Measurements from ENCODE around the gene PARD3B.
A peak's percentile ranks its signal among the peaks of the same experiment; 100 is the strongest.

Gene PARD3B

DNA sequence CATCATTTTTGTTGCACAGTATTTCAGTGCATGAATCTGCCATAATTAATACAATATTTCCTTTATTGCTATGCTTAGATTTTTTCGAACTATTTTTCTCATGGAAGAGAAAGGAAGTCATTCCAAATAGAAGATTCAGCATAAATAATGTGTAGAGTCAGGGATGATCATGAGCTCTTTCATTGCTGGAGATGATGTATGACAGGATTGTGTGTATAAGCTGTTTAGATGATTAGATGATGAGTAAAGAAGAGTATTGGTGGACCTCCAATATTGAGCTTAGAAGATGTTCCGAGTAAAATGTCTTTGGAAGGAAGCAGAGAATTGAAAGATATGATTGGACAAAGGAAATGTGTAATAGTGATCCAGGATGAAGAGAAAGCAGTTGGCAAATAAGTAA, 364.5 kb downstream of the PARD3B start:
- no peak for DNase-seq

DNA sequence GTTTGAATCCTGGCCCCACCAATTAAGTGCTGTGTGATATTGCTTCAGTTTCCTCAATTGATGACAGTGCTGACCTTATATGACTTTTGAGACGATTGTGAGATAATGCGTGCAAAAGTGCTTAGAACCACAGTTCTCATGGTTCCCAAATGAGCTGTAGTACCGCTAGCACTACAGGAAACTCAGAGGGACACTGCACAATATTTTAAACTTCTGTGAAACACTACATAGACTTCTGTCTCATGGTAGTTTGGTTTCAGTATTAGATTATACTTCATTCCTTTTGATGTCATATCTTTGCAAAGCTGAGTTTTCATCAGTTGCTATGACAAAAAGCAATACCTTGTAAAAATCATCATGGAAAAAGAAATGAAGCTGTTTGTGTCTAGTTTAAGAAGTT, 368.0 kb downstream of the PARD3B start:
- DNase-seq: no peak

DNA sequence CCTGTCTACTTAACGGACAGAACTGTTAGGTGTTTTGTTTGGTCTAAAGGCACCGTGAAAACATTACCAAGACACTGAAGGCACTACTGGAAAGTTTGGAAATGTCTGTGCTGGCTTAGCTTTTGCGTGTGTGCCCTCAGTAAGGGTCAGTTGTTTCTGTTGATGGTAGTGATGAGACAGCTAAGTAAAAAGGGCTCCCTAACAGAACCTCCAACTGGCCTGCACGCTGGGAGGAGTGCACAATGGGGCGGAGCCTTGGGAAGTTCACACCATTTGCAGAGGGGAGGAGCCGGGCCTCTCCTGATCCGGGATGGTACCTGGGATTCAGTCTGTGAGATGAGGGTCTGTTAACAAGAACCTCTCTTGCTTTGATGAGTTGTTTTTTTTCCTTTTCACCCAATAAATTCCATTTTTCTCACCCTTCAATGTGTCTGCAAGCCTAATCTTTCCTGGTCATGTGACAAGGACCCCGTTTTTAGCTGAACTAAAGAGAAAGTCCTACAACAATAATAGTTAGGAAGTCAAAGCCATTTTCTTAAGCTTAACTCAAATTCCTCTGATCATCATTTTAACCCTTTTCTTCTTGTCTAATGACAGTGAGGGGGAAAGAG, 368.7 kb downstream of the PARD3B start:
- DNase-seq: no peak

DNA sequence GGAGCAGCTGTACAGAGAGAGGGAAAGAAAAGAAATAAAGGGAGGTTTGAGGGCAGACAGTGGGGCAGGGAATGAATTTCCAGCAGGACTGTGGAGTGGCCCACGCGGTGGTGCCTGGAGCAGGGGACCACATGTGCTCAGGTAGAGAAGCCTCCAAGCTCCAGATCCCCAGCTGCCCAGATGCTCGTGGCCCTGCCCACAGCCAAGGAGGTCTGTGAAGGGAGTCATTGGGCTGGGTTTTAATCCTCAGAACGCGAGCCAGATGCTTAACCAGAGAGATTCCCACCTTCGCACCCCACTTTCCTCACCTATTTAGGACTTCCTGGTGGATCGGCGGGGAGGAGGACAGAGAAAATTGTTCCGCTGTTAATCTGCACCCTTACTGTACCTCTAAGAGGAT, 369.4 kb downstream of the PARD3B start:
- DNase-seq: no peak

DNA sequence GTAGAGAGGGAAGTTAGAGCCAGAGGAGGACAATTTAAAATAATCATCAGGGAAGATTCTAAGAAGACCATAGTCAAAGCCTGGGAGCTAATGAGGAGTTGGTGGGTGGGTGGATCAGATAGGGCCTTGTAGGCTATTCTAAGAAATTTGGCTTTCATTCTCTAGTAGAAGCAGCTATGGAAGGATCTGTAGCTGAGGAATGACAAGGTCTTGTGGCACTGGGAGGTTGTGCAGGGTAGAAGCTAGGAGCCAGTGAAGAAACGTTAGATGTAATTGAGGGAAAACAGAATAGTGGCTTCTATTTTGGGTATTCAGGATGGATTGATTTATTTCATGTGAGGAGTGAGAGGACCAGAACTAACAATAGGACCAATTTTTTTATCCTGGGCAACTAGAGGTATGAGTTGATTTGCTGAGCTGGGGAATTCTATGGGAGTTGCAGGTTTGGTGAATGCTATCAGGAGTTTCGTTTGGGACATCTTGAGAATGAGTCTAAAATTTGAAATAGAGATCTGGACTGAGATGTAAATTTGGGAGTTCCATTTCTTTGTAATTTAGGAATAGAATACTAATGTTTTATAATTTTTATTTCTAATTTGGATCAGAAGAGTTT, 371.9 kb downstream of the PARD3B start:
- no peak for DNase-seq

DNA sequence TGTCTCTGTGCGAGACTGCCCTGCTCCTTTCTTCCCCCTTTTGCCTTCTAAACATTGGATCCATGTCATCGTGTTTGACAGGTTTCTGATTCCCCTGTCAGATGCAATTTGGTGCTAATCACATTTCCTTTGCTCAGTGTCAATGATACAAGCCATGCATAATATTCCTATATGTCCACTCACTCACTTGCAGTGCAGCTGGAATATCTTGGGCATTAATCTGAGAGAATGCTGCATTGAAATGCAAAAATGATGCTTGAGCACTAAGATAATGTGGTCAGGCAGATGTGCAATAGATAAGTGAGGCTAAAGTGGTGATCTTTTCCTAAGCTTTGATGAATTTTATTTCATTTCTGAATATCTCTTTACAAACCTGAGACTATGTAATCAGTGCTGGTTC, 375.5 kb downstream of the PARD3B start:
- no peak for DNase-seq

DNA sequence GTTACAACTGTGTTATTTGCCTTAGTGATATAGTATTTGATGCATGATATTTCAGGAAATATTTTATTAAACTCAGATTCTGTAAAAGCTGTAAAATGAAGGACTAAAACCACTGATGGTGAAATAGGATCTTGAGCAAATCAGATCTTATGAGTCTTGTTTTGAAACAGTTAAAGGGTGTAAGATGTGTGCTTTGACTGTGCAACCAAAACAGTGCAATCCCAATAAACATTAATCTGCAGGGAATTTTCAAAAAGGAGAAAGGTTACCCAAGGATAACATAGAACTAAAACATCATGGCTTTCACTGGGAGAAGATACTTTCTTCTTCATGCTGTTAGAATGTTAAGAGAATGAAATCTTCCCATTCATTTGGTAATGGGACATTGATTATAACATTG, 378.7 kb downstream of the PARD3B start:
- DNase-seq: no peak

DNA sequence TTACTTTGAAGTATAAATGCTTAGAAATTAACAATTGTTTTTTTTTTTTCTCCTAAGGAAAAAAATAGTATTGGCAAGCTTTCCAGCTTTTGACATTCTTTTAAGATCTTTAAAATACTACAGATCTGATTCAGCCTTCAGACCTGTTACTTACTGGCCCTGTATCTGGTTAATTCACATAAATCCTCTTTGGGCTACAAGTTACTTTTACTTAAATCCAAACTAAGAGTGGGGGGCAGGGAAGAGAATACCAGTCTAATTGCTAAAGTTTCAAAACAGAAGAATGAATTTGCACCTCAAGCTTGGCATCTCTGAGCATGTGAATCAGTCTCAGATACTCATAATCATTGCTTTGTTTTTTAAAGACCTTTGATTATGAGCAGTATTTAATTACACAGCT, 386.3 kb downstream of the PARD3B start:
- no peak for DNase-seq

DNA sequence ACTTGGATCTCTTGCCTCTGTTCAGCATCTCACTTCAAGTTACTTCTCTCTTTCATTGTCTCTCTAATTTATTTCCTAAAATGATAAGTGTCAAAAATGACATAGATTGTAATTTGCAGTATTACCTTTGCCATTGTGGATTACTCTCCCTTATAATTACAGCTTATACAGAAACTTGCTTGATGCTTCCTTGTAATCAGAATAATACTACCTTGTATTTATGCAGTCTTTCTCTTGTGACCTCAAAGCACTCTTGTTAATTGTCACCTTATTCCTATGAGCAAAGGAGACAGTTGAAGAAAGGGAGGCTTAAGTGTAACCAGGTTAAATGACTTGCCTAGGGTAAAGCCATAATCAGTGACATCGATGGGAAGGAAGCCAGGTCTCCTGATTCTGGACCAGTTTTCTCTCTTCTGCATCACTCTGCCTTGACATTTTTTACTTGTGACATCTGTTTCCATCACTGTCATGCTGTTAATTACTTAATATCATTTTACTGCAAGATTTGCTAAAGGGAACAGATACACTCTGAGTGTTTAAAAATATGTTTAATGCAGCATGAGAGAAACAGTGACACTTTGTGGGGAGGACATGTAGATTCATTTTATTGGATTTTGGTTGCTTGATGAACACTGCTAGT, 388.6 kb downstream of the PARD3B start:
- no peak for DNase-seq

DNA sequence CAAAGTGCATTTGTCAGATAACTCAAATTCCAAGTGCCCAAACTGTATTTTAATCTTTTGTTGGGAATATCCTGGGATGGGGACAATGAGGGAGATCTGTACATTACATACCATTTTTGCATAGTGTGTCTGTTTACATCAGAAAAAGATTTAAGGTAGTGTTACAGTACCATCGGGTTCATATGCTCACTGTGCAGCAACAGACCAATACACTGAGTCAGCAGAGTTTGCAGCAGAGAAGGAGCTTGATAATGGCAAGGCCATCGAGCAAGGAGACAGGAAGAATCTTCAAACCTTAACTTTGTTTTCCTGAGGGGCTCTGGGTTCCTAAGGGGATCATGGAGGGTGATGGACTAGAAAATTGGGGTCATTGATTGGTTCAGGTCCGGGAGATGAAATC, 399.7 kb downstream of the PARD3B start:
- DNase-seq: no peak

DNA sequence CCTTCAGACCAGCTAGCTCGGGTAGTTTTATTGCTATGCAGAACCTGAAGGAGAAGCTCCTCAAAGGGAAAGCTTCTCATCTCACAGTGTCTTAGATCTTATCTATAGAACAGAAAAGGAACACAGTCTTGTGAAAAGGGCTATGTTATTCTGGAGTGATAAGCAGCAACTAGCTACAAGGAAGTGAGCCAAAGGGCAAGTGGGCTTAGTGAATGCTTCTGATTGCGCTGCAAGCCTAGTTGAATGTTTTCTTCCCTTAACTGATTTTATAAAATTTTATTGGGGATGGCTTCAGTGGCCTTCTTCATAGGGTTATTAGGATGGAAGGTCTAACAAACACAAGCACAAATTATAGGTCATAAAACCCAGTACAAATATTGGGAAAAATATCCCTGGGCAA, 400.1 kb downstream of the PARD3B start:
- DNase-seq: no peak

DNA sequence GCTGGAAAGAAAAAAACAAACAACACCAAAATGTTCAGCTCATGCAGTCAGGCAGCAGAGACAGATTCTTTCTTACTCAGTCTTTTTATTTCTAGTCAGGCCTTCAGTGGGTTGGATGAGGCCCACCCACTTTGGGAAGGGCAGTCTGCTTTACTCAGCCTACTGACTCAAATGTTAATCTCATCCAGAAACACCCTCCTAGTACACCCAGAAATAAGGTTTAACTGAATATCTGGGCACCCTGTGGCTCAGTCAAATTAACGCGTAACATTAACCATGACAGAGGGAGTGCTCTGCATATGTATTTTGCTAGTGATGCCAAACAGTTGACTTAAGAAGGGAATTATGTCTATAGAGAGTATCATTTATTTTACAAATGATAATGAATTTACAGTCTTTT, 401.6 kb downstream of the PARD3B start:
- no peak for DNase-seq

DNA sequence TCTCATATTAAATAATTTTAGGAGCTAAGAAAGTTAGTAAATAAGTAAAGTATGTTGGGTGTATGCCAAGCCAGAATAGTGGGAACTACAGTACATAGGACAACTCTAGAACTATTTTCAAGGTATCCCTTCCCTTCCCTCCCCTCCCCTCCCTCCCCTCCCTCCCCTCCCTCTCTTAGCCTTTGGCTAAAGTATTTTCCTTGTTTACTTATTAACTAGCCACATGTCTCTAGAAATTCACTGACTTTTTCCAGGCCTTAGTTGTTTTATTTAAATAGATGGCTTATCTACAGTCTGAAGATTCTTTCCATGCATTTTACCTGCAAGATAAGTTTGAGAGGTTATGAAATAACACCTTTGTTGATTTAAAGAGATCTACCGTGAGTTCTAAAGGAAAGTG, 402.1 kb downstream of the PARD3B start:
- DNase-seq: peak in 1 of 2 experiments; percentile 35

DNA sequence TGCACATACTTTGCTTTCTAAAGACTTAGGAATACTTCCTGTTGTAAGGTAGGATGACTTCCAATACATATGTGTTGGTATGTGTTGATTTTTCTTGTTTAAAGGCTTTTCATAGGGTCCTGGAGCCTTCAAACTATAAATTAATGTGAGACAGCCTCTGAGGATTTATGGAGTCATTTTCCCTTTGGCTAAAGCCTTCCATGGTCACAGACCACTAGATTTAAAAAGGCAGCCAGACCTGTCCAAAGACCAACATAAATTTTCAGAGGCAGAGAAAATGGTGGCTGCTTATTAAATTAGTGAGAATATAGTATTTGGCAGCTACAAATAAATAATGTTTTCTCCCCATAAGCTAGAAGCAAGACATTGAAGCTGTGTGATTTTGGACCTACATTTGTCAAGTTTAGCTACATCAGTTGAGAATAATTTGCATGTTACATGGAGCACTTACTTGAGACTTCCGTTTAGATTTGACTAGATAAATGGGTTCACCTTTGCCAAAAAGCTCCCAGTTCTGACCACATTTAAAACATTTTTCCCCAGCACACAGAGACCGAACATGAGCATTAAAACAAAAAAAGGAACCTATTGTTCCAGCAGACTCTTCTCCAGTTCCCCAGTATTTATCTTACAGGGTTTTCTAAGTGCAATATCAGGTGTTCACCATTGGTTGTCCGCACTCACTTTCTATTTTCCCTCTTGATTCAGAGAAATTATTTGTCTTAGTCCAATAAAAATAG, 402.9 kb downstream of the PARD3B start:
- DNase-seq: peak; percentile 88 to 92

DNA sequence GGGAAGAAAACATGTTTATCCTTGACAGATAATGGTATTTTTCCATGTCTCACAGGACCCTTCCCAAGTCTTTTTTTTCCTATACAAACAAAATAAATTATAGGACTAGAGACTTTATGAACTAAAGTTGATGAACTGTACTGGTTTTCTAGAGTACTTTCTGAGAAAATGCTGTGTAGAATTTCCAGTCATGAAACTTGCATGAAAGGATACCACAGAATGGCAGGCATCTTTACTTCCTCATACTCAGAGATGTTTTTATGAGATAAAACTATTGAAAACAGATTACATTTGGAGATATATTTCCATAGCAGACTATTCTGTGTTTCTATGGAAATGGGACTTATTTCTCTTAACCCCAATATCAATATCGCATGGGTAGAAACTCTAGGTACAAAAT, 403.5 kb downstream of the PARD3B start:
- no peak for DNase-seq

DNA sequence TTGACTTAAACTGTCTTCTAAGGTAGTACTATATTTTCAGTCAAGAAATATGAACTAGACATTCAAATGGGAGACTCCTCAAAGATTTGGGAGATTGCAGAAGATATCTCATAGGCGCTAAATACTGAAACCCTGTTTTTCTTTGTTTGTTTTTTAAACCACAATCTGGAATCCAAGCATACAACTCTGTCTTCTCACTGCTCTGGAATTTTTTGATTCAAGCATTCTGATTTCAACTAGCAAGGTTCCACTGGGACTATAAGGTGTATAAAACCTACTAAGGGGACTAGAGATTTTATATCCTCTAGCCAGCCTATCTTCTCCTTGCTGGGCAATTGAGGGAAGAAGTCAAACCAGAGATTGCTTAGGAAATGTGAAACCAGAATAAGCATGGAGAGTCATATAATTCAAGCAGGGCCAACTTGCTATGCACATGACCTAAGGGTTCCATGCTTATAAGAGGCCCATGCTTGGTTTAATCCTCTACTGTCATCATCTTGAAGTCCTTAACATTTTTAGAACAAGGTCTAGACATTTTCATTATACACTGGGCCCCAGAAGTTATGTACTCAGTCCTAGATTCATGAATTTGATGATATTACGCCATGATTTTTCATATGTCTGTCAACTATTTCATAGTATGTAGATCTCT, 405.5 kb downstream of the PARD3B start:
- no peak for DNase-seq

DNA sequence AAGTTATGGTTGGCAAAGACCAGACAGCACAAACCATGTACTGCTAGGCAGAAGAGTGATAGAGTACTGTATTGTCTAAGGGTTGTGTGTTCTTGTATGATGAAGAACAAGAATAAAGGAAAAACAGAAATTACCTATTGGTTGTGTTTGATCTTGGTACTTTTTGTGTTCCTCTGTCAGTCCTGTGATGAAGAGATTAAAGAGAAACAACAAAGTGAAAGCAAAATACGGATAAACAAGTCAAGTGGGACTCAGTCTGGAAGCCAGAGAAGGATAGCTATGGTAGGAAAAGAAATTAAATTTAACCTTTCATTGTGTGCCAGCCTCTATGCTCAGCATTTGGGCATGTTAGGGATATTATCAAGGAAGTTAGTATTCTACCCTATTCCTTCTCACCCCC, 413.1 kb downstream of the PARD3B start:
- no peak for DNase-seq

DNA sequence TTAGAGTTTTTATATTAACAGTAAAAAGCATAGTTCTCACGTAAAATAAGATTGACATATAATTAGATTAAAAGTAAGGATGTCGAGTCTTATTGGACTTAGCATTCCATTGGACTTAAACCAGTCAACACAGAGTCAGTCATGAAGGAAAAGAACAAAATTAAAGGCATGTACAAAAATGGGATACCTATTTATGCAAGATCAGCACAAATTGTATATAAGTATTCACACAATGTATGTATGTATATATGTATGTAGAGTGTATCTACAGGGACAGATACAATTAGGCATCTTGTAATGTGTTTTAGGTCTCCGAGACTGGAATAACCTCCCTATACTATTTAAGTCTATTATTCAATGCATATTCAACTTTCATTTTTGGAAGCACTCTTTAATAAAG, 419.1 kb downstream of the PARD3B start:
- DNase-seq: no peak

DNA sequence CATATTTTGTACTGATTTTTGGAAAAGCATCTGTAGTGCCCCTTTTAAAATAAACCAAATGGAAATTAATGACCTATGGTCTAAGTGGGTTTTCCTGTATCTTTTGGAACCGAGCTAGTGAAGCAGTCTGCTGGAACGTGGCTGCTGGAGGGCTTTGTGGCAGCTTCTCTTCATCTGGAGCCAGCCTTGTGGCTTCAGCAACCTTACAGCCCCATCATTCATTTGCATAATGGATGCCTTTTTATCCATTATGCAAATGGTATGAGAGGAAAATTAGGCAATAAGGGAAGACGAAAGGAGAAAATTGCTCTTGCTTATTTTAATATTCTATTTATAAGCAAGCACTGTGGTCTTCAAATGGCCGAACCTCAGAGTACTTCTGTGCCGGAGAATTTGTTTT, 421.0 kb downstream of the PARD3B start:
- peak; percentile 83 to 87 for DNase-seq

DNA sequence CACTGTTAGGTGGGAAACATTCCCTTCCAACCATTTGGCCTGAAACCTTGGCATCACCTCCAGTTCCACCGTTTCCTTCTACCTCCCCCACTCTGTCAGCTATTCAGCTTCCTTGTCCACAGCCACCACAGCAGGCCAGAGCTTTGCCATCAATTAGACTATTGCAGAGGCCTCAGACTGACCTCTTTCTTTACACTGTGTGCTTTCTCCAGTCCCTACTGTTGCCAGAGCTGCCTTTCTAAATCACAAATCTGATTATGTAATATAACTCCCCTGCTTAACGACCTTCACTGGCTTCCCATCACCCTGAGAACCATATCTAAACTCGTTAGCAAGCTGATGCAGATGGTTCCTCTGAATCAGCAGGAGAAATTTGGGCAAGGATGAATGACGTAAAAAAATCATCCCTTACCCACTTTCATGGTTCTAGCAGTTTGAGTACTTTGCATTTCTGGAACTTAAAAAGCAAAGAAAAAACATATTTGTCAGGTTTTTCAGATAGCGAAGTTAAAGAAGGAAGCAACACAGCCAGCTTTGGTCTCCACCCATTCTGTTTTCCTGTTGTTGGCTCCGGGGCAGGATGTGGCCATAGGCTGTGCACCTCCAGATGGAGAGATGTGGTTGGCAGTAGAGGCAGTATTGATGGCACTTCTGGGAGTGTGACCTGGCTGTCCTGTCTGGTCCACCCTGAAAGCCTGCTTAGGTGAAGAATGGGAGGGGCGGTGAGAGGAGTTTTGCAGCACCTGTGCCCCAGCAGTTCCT, 422.1 kb downstream of the PARD3B start:
- DNase-seq: no peak

DNA sequence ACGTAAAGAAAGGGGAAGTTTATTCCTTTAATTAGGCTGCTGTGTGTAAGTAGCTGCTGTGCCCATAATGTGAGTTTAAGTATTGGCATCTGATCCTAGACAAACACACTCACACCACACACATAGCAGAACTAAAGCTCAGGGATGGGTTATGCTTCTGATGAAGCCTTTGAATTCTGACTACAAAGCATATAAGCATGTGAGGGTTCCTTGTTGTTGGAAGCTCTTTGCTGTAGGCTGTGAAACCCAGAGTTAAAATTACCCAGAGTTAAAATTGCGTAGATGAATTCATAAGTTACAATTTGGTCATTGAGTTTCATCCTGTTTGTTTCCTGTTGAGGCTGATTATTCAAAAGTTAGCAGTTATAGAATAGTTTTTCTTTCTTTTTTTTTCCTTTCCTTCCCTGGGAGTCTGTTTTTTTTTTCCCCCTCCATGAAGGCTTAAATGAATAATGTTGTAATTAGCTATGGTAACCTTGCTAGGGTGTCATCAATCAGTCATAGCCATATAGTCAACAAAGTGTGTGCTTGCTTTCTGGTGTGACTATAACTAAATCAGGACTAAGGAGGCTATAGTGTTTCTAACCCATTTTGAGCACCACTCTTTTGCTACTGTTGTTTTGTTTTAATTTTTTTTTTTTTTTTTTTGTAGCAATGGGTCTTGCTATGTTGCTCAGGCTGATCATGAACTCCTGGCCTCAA, 426.1 kb downstream of the PARD3B start:
- no peak for DNase-seq

DNA sequence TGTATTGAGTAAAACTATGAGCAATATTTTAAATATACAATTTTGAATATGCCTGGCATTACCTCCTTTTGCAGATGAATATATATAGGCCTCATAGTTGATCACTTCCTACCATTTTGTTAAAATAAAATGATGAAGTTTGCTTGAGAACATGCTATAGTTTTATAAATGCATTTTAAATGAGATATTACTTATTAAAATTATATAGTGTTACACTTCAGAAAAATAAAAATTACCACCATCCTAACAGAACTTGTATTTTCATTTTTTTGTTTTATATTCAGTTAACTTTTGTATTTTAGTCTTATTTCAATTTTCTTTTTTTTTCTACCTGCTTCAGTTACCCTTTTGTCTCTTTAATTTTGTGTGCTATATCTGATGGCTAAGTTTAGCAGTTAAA, 426.9 kb downstream of the PARD3B start:
- no peak for DNase-seq

Data from NCI-H526 (cell line).